GM12878 (cell line): ENCODE measurements around the gene ZFP62. TPM values are rescaled to one million over a fixed set of nuclear protein-coding genes. Genes with fewer than 3 reads are reported as not detected.
A peak's percentile ranks its signal among the peaks of the same experiment; 100 is the strongest.

Experiments
- ATAC-seq: fragments of 200-7000 bp; cut with Tn5 transposase; 3 replicates; pipeline ENCODE4 v1.9.1; 2020; ENCODE audit warnings: mild to moderate bottlenecking, moderate library complexity
- BruUV-seq: library from RNA; stranded (reverse); fragments of 400-500 nt; replicated peaks from 2 replicates; lab custom pipeline; 2021; lab: Mats Ljungman, UMichigan
- CTCF ChIA-PET: fragments of 300-600 bp; sonication (Branson Sonifier 250); formaldehyde crosslinking; extraction: SDS; loops from one replicate; lab custom pipeline; 2021; ENCODE audit warnings: inconsistent platforms; lab: Yijun Ruan, JAX
- POLR2A ChIA-PET: fragments of 350-600 bp; formaldehyde crosslinking; extraction: SDS; loops from one replicate; lab custom pipeline; 2021; ENCODE audit warnings: inconsistent platforms; lab: Charles Lee
- RAD21 ChIA-PET: fragments of 300-600 bp; sonication (Branson Sonifier 250); formaldehyde crosslinking; loops from one replicate; lab custom pipeline; 2023; ENCODE audit warnings: antibody characterized with exemption; ENCODE audit not compliant: unreplicated experiment; lab: Charles Lee
- SMC1A ChIA-PET: fragments of 300-600 bp; sonication (Branson Sonifier 250); formaldehyde crosslinking; loops from one replicate; lab custom pipeline; 2023; ENCODE audit not compliant: unreplicated experiment, uncharacterized antibody; lab: Charles Lee
- DNase-seq: peaks from one replicate; pipeline ENCODE4 v3.0.0-alpha.2; 2011; ENCODE audit warnings: low read depth, low spot score
- FAIRE-seq: peaks from 3 replicates; lab custom pipeline; 2011; peaks lifted over from hg19 to GRCh38; lab: Jason Lieb, UNC
- H2AFZ ChIP-seq: 2 replicates; pipeline ENCODE4 v1.6.0; 2011; ENCODE audit warnings: low read depth, low read length, control low read depth; ENCODE audit not compliant: control insufficient read depth
- H3K27ac ChIP-seq: 2 replicates; pipeline ENCODE4 v1.5.1; 2011; ENCODE audit warnings: control low read depth; ENCODE audit not compliant: control insufficient read depth, insufficient read depth
- H3K27me3 ChIP-seq, 2 experiments: replicated peaks in 1 of 2; 2 replicates each; pipeline versions ENCODE4 v1.6.0 to v1.6.1; 2011; ENCODE audit warnings: low read length in 1 of 2; ENCODE audit not compliant: control insufficient read depth in 2 of 2, insufficient read depth in 2 of 2
- H3K36me3 ChIP-seq, 2 experiments: 2 replicates each; pipeline ENCODE4 v1.5.1; 2011; ENCODE audit warnings: low read length in 1 of 2; ENCODE audit not compliant: control insufficient read depth in 2 of 2, insufficient read depth in 2 of 2
- H3K4me1 ChIP-seq: 2 replicates; pipeline ENCODE4 v1.6.1; 2011; ENCODE audit warnings: mild to moderate bottlenecking, low read length, moderate library complexity, mixed read lengths; ENCODE audit not compliant: control insufficient read depth, insufficient read depth
- H3K4me2 ChIP-seq: 2 replicates; pipeline ENCODE4 v1.6.0; 2011; ENCODE audit warnings: control low read depth; ENCODE audit not compliant: control insufficient read depth, insufficient read depth
- H3K4me3 ChIP-seq: fragments of 200-600 bp; sonication (generic); 2 replicates; pipeline ENCODE4 v1.5.1; 2016
- H3K79me2 ChIP-seq: 2 replicates; pipeline ENCODE4 v1.6.0; 2011; ENCODE audit warnings: low read length; ENCODE audit not compliant: control insufficient read depth, insufficient read depth
- H3K9ac ChIP-seq: 2 replicates; pipeline ENCODE4 v1.8.0; 2011; ENCODE audit warnings: low read length, control low read depth, mixed read lengths; ENCODE audit not compliant: control insufficient read depth, insufficient read depth
- H3K9me3 ChIP-seq: replicated peaks from 3 replicates; pipeline ENCODE4 v1.5.1; 2011; ENCODE audit warnings: mild to moderate bottlenecking, low read length; ENCODE audit not compliant: control insufficient read depth, insufficient read depth
- H4K20me1 ChIP-seq: 2 replicates; pipeline ENCODE4 v1.6.0; 2011; ENCODE audit not compliant: control insufficient read depth, insufficient read depth
- ASH2L ChIP-seq: fragments of 300-600, 200-600 bp; sonication (generic); IDR thresholded peaks from 2 replicates; pipeline ENCODE4 v1.6.1; 2017; ENCODE audit warnings: low read depth, mild to moderate bottlenecking, borderline replicate concordance
- CEBPZ ChIP-seq: fragments of 150-350 bp; IDR thresholded peaks from 2 replicates; pipeline ENCODE4 v1.6.1; 2016; ENCODE audit warnings: low read depth, low read length
- CHD2 ChIP-seq: IDR thresholded peaks from 2 replicates; pipeline ENCODE4 v1.6.1; 2011; ENCODE audit warnings: low read depth, low read length, improper control_type of control experiment, borderline replicate concordance
- ETV6 ChIP-seq, 2 experiments: fragments of 450-650 bp in 1 of 2; IDR thresholded peaks in 1 of 2; conservative IDR thresholded peaks in 1 of 2; 2 replicates each; pipeline ENCODE4 v1.6.1; 2014; ENCODE audit warnings: antibody characterized with exemption in 1 of 2, borderline replicate concordance in 1 of 2, low read depth in 1 of 2, mild to moderate bottlenecking in 1 of 2, moderate library complexity in 1 of 2
- MEF2B ChIP-seq: fragments of 450-650 bp; IDR thresholded peaks from 2 replicates; pipeline ENCODE4 v1.6.1; 2018; ENCODE audit warnings: mild to moderate bottlenecking, moderate library complexity; ENCODE audit not compliant: partially characterized antibody, poor library complexity, severe bottlenecking
- MTA3 ChIP-seq: IDR thresholded peaks from 2 replicates; pipeline ENCODE4 v1.6.1; 2012; ENCODE audit warnings: low read length, inconsistent platforms, borderline replicate concordance
- PRDM15 ChIP-seq: fragments of 450-650 bp; formaldehyde crosslinking; IDR thresholded peaks from 2 replicates; pipeline ENCODE4 v1.4.0; 2020; ENCODE audit warnings: mild to moderate bottlenecking, moderate library complexity
- RBBP5 ChIP-seq: fragments of 200-600 bp; sonication (generic); conservative IDR thresholded peaks from 2 replicates; pipeline ENCODE4 v1.6.1; 2016
- SIX5 ChIP-seq: IDR thresholded peaks from 2 replicates; pipeline ENCODE4 v1.6.1; 2011; ENCODE audit warnings: mild to moderate bottlenecking, low read depth, low read length, moderate library complexity; ENCODE audit not compliant: severe bottlenecking
- TCF12 ChIP-seq: IDR thresholded peaks from 2 replicates; pipeline ENCODE4 v1.6.1; 2011; ENCODE audit warnings: low read depth, mild to moderate bottlenecking, low read length
- ZBTB11 ChIP-seq: fragments of 450-650 bp; formaldehyde crosslinking; IDR thresholded peaks from 2 replicates; pipeline ENCODE4 v1.5.0; 2022; ENCODE audit warnings: mild to moderate bottlenecking, missing genetic modification characterization
- ZSCAN29 ChIP-seq: fragments of 450-650 bp; IDR thresholded peaks from 2 replicates; pipeline ENCODE4 v1.6.1; 2017; ENCODE audit warnings: mild to moderate bottlenecking, moderate library complexity
- WGBS: methylation state at CpG from one replicate; pipeline ENCODE4 v1.1.6; 2016; ENCODE audit warnings: low lambda C conversion rate; ENCODE audit not compliant: insufficient replicate concordance, insufficient coverage; ENCODE audit errors: missing lambda C conversion rate; 5-methylcytosine and 5-hydroxymethylcytosine counted together
- in situ Hi-C: fragments of 300-500 bp; cut with MboI; formaldehyde crosslinking; loops from 9 replicates; pipeline ENCODE4 v1.14.3; 2018; ENCODE audit warnings: mixed read lengths
- intact Hi-C: fragments of 100-400 bp; cut with micrococcal nuclease; formaldehyde crosslinking; loops from one replicate; pipeline ENCODE4 v1.14.2; 2022; ENCODE audit not compliant: unreplicated experiment
- polyA plus RNA-seq, 11 experiments: library from polyadenylated mRNA; depleted of rRNA in 4 of 11; unstranded in 6 of 11; stranded (reverse) in 5 of 11; fragments of >200 nt; fragmentation: Nextera tagmentation in 4 of 11; fragmentation: Illumina TruSeq in 1 of 11; extraction: Ambion mirVana in 4 of 11; extraction: Trizol in 1 of 11; gene quantifications; 1 replicate in 1 of 11; 2 replicates in 10 of 11; pipeline versions ENCODE4 v1.2.1 to v1.2.3, GENCODE V29; 2011 to 2016; ENCODE audit warnings: inconsistent platforms in 2 of 11, missing spikeins in 2 of 11, low read depth in 1 of 11
- total RNA-seq, 4 experiments: library from RNA; depleted of rRNA in 3 of 4; stranded (reverse); fragments of >200 nt in 3 of 4; fragmentation: Illumina TruSeq in 1 of 4; extraction: Trizol in 1 of 4; gene quantifications; 2 replicates each; pipeline versions ENCODE4 v1.2.1 to v1.2.3, GENCODE V29; 2013 to 2021

ZFP62 gene
- total and polyA plus RNA-seq, 10 of the 15 experiments (the other 5 are each of a cell fraction or from before 2014, with no cell fraction given) = 9.2 to 39.7 (median 21.1) TPM

- H3K9ac ChIP-seq = no peak overlapping the region
- H3K27ac ChIP-seq = no peak overlapping the region
- no peak overlapping the region for H3K4me2 ChIP-seq
- ChIA-PET RAD21 (no interaction called here), SMC1A (interaction anchor here (0.8 to 1.5 kb wide), 3 partner anchors 81 to 293 kb away, joined by 3 to 5 read pairs (median 3); no protein-coding TSS in a partner anchor), CTCF (no interaction called here), POLR2A (no interaction called here)
- ATAC-seq (no peak), DNase-seq (no peak), FAIRE-seq (no peak)
- H3K4me3 ChIP-seq = no peak overlapping the region
- H3K9me3 ChIP-seq = no peaks in the 10 kb centered on the region
- intact Hi-C loops = no loop called here
- BruUV-seq = no TSS peak
- 90% methylated on average over 12 of the region's 12 CpGs for WGBS
- H3K79me2 ChIP-seq = no peaks in the 10 kb centered on the region
- peaks cover 9% of the 10 kb centered on the region for H3K4me1 ChIP-seq
- peak overlapping the region; percentile 40; the same call in 1 of the 2 replicates for H2AFZ ChIP-seq
- in situ Hi-C loops = no loop called here
- no peaks in the 10 kb centered on the region for H3K36me3 ChIP-seq
- H3K27me3 ChIP-seq = no peaks in the 10 kb centered on the region
- no peaks in the 10 kb centered on the region for H4K20me1 ChIP-seq
- TF ChIP-seq CHD2 = no peak
- TF ChIP-seq PRDM15 (CRISPR knock-in tag) = no peak
- TF ChIP-seq CEBPZ = no peak
- no peak for TF ChIP-seq SIX5
- TF ChIP-seq MTA3 = no peak
- TF ChIP-seq RBBP5 = no peak
- TF ChIP-seq ZBTB11 (CRISPR knock-in tag) = no peak
- no peak for TF ChIP-seq ASH2L
- no peak for TF ChIP-seq TCF12
- no peak for TF ChIP-seq MEF2B
- no peak for TF ChIP-seq ZSCAN29
- TF ChIP-seq ETV6 (conservative IDR thresholded peaks at IDR 0.05 in 1 of 2, IDR thresholded peaks at IDR 0.05 in 1 of 2; ENCODE audit: borderline replicate concordance in 1 of 2, low read depth in 1 of 2) = no peak
Measured at GRCh38 chr5:180874804-180875582, 13.9 kb upstream of the ZFP62 start.
